NK-92 (cell line): ENCODE measurements around the gene LSM6.

Source experiments
- DNase-seq: peaks from one replicate; lab custom pipeline; 2025; ENCODE audit not compliant: unreplicated experiment; lab: John Stamatoyannopoulos, UW

LSM6 gene

GRCh38 chr4:146183209-146183608 lies 7.7 kb downstream of the LSM6 start:
- DNase-seq, result no peak

- no peak for DNase-seq
Measured at GRCh38 chr4:146186041-146186440, 10.5 kb downstream of the LSM6 start.

- DNase-seq, result no peak
Measured at GRCh38 chr4:146186596-146186995, 11.1 kb downstream of the LSM6 start.

- no peak for DNase-seq
Measured at GRCh38 chr4:146190456-146190855, 14.9 kb downstream of the LSM6 start.

GRCh38 chr4:146191766-146192458 lies 16.4 kb downstream of the LSM6 start:
- no peak for DNase-seq

- DNase-seq, result no peak
Measured at GRCh38 chr4:146193628-146194027, 18.1 kb downstream of the LSM6 start.

- DNase-seq, result no peak
Measured at GRCh38 chr4:146194212-146194611, 18.7 kb downstream of the LSM6 start.

- DNase-seq, result no peak
Measured at GRCh38 chr4:146202665-146203064, 27.1 kb downstream of the LSM6 start.

- no peak for DNase-seq
Measured at GRCh38 chr4:146207410-146207809, 31.9 kb downstream of the LSM6 start.

GRCh38 chr4:146210890-146211289 lies 35.4 kb downstream of the LSM6 start:
- DNase-seq, result no peak

GRCh38 chr4:146211440-146211839 lies 35.9 kb downstream of the LSM6 start:
- DNase-seq, result no peak

GRCh38 chr4:146212781-146213180 lies 37.3 kb downstream of the LSM6 start:
- DNase-seq, result no peak

- no peak for DNase-seq
Measured at GRCh38 chr4:146214238-146214637, 38.7 kb downstream of the LSM6 start, which contains the start of gene REELD1. Gene REELD1 (plus strand): TSS chr4:146214538. CDS start chr4:146216953, 2,415 bp downstream.

GRCh38 chr4:146222313-146222712 lies 46.8 kb downstream of the LSM6 start:
- no peak for DNase-seq

GRCh38 chr4:146224326-146224966 lies 48.9 kb downstream of the LSM6 start:
- no peak for DNase-seq

- DNase-seq, result no peak
Measured at GRCh38 chr4:146229406-146229805, 53.9 kb downstream of the LSM6 start.

GRCh38 chr4:146232131-146232722 lies 56.7 kb downstream of the LSM6 start:
- DNase-seq, result no peak

- no peak for DNase-seq
Measured at GRCh38 chr4:146235654-146236177, 60.2 kb downstream of the LSM6 start.

GRCh38 chr4:146236216-146236615 lies 60.7 kb downstream of the LSM6 start:
- no peak for DNase-seq

GRCh38 chr4:146237092-146237491 lies 61.6 kb downstream of the LSM6 start:
- DNase-seq, result no peak

- no peak for DNase-seq
Measured at GRCh38 chr4:146238107-146238506, 62.6 kb downstream of the LSM6 start.
